ENCODE results near the gene SMAD3. TPM values are rescaled to one million over a fixed set of nuclear protein-coding genes. Genes with fewer than 3 reads are reported as not detected.
A peak's percentile ranks its signal among the peaks of the same experiment; 100 is the strongest.

SMAD3 gene
- total RNA-seq, 1 donor = 67.8 TPM

GRCh38 chr15:67107014-67107812, 41.8 kb downstream of the SMAD3 start:
- no peak for TF ChIP-seq CTCF (IDR thresholded peaks at IDR 0.05; ENCODE audit: insufficient read depth, low read depth, low read length)

GRCh38 chr15:67108122-67108961, 42.9 kb downstream of the SMAD3 start:
- no peak overlapping the region for H3K4me3 ChIP-seq (ENCODE audit: low read depth, low read length)
- TF ChIP-seq CTCF (IDR thresholded peaks at IDR 0.05; ENCODE audit: insufficient read depth, low read depth, low read length) = no peak
- peak; percentile 70 for DNase-seq (ENCODE audit: low read depth)

More at GRCh38 chr15:67107014-67107812, 41.8 kb downstream of the SMAD3 start:
- H3K4me3 ChIP-seq (ENCODE audit: low read depth, low read length) = no peak overlapping the region
- DNase-seq (ENCODE audit: low read depth) = peak; percentile 99

DNA sequence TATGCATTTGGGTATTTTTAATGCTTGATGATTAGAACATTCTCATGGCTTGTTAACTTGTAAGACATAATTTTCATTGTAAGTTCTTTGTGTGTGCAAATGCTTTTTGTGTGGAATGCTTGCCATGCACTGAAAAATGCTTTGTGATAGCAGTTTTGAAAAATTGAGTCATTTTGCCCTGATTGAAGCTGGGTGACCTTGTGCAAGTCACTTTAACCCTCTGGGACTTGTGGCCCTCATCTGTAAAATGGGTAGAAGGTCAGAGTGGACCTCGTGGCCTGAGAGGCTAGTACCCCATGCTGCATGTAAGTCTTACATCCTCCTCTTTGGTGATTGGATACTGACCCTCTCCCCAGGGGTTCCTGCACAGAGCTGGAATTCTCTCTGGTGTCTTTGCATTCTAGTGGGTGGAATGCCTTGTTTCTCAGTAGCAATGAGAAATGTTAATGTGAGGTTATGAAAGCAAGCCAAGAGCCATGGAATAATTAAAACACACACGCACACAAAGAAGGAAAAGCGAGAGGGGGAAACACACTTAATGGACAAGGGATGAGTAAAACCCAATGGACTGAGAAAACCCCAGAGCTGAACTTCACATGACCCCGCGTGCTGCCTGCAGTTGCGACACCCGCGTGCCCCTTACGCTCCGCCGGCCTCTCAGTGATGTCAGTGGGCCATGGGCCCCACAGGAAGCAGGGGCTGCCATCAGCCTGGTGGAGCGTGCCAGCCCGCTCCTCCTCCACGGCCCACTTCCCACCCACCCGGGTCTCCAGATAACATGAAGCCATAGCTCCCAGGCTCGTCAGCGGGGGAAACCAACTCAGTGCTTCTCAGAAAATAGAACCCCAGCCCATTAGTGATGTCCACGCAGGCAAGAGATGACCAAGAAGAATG, 44.0 kb downstream of the SMAD3 start:
- no peak overlapping the region for H3K4me3 ChIP-seq (ENCODE audit: low read depth, low read length)
- peak; percentile 99 for DNase-seq (ENCODE audit: low read depth)
- TF ChIP-seq CTCF (IDR thresholded peaks at IDR 0.05; ENCODE audit: insufficient read depth, low read depth, low read length) = no peak

GRCh38 chr15:67110361-67110781, 45.0 kb downstream of the SMAD3 start:
- DNase-seq (ENCODE audit: low read depth) = no peak
- no peak overlapping the region for H3K4me3 ChIP-seq (ENCODE audit: low read depth, low read length)
- TF ChIP-seq CTCF (IDR thresholded peaks at IDR 0.05; ENCODE audit: insufficient read depth, low read depth, low read length) = no peak

DNA sequence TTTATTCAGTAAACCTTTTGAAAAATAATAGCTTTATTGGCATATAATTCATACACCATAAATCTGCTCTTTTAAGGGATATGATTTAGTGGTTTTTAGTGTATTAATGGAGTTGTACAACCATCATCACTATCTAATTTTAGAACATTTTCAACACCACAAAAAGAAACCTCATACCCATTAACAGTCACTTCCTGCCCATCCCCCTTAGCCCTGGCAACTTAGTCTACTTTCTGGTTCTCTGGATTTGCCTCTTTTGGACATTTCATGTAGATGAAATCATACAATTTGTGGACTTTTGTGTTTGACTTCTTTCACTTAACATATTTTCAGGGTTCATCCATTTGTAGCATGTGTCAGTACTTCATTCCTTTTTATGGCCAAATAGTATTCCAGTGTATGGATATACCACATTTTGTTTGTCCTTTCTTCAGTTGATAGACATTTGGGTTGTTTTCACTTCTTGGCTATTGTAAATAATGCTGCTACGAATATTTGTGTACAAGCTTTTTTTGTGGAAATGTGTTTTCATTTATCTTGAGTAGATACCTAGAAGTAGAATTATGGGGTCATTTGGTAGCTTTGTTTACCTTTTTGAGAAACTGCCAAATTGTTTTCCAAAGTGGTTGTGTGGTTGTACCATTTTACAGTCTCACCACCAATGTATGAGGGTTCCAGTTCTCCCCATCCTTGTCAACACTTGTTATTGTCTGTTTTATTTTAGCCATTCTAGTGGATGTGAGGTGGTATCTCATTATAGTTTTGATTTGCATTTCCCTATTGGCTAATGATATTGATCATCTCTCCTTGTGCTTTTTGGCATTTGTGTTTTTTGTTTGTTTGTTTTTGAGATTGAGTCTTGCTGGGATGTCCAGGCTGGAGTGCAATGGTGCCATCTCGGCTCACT, 45.8 kb downstream of the SMAD3 start:
- no peak for TF ChIP-seq CTCF (IDR thresholded peaks at IDR 0.05; ENCODE audit: insufficient read depth, low read depth, low read length)
- DNase-seq (ENCODE audit: low read depth) = no peak
- H3K4me3 ChIP-seq (ENCODE audit: low read depth, low read length) = no peak overlapping the region
